ENCODE data around the gene CD96.
"Not testable (repeated sequence)": the region's sequence is repeated elsewhere in the genome, so short reads cannot be mapped to it uniquely, and the experiment has no call there.

Gene CD96

GRCh38 chr3:111630638-111631037, 88.6 kb downstream of the CD96 start:
- DNase-seq: not testable (repeated sequence)

GRCh38 chr3:111635403-111635802, 93.4 kb downstream of the CD96 start:
- no peak for DNase-seq

- no peak for DNase-seq
These were observed 94.4 kb downstream of the CD96 start for GRCh38 chr3:111636366-111636885.

GRCh38 chr3:111639316-111639715, 97.3 kb downstream of the CD96 start:
- DNase-seq: no peak

- DNase-seq: no peak
These were observed 107.1 kb downstream of the CD96 start for GRCh38 chr3:111648991-111649579.

GRCh38 chr3:111650378-111651275, 108.6 kb downstream of the CD96 start:
- no peak for DNase-seq

- DNase-seq: no peak
These were observed 110.6 kb downstream of the CD96 start for GRCh38 chr3:111652492-111653180.

GRCh38 chr3:111653766-111654165, 111.8 kb downstream of the CD96 start:
- no peak for DNase-seq

GRCh38 chr3:111662012-111662411, 120.0 kb downstream of the CD96 start:
- DNase-seq: no peak

- no peak for DNase-seq
These were observed 120.9 kb downstream of the CD96 start for GRCh38 chr3:111662907-111663306.

GRCh38 chr3:111666041-111666735, 124.2 kb downstream of the CD96 start:
- no peak for DNase-seq

- DNase-seq: no peak
These were observed 125.2 kb downstream of the CD96 start for GRCh38 chr3:111667170-111667569.

GRCh38 chr3:111667621-111668239, 125.7 kb downstream of the CD96 start:
- DNase-seq: peak; percentile 58

- no peak for DNase-seq
These were observed 126.3 kb downstream of the CD96 start for GRCh38 chr3:111668326-111668725.

- DNase-seq: no peak
These were observed 127.0 kb downstream of the CD96 start for GRCh38 chr3:111668888-111669488.

- DNase-seq: no peak
These were observed 128.1 kb downstream of the CD96 start for GRCh38 chr3:111669926-111670630.

GRCh38 chr3:111672461-111672860, 130.5 kb downstream of the CD96 start:
- not testable (repeated sequence) for DNase-seq

GRCh38 chr3:111675846-111676210, 133.8 kb downstream of the CD96 start:
- DNase-seq: no peak

GRCh38 chr3:111676211-111677006, 134.4 kb downstream of the CD96 start:
- no peak for DNase-seq

GRCh38 chr3:111677007-111677392, 135.0 kb downstream of the CD96 start:
- no peak for DNase-seq

All from stimulated activated naive CD4-positive, alpha-beta T cell treated with Interleukin-2 at 50 U/mL for 16 hours (primary cell).